Spleen (tissue), 11 donors: ENCODE data around the gene MARK2. TPM values are rescaled to one million over a fixed set of nuclear protein-coding genes. Genes with fewer than 3 reads are reported as not detected.

Experiments
- DNase-seq: peaks from one replicate; pipeline ENCODE4 v3.0.0-alpha.2; 2020
- H3K27ac ChIP-seq, 8 donors: fragments of 200-600 bp; sonication (generic) in 7 of 8; 1 replicate in 4 of 8; 2 replicates in 4 of 8; pipeline versions ENCODE4 v1.5.0 to v1.8.0; 2016 to 2021; ENCODE audit warnings: inconsistent platforms in 4 of 8, mild to moderate bottlenecking in 4 of 8, moderate library complexity in 1 of 8
- H3K27me3 ChIP-seq, 7 donors: fragments of 200-600 bp; sonication (generic) in 6 of 7; replicated peaks in 1 of 7; 1 replicate in 4 of 7; 2 replicates in 3 of 7; pipeline versions ENCODE4 v1.5.0 to v1.8.0; 2016 to 2021; ENCODE audit warnings: inconsistent platforms in 3 of 7, mild to moderate bottlenecking in 1 of 7
- H3K36me3 ChIP-seq, 6 donors: fragments of 200-600 bp; sonication (generic) in 5 of 6; 1 replicate in 4 of 6; 2 replicates in 2 of 6; pipeline versions ENCODE4 v1.5.0 to v1.8.0; 2016 to 2021; ENCODE audit warnings: inconsistent platforms in 2 of 6
- H3K4me1 ChIP-seq, 6 donors: fragments of 200-600 bp; sonication (generic) in 5 of 6; 1 replicate in 3 of 6; 2 replicates in 3 of 6; pipeline versions ENCODE4 v1.5.0 to v1.8.0; 2016 to 2021; ENCODE audit warnings: inconsistent platforms in 3 of 6
- H3K4me3 ChIP-seq, 8 donors: fragments of 200-600 bp; sonication (generic) in 7 of 8; 1 replicate in 4 of 8; 2 replicates in 4 of 8; pipeline versions ENCODE4 v1.5.0 to v1.8.0; 2016 to 2021; ENCODE audit warnings: inconsistent platforms in 4 of 8, mild to moderate bottlenecking in 4 of 8, moderate library complexity in 2 of 8
- H3K9me3 ChIP-seq, 8 donors: fragments of 200-600 bp; sonication (generic) in 7 of 8; 1 replicate in 4 of 8; 2 replicates in 4 of 8; pipeline versions ENCODE4 v1.5.0 to v1.8.0; 2016 to 2021; ENCODE audit warnings: inconsistent platforms in 4 of 8
- POLR2A ChIP-seq, 3 donors: fragments of 450-650 bp; IDR thresholded peaks; one replicate each; pipeline ENCODE4 v1.5.1; 2017; ENCODE audit warnings: antibody characterized with exemption in 3 of 3, mild to moderate bottlenecking in 1 of 3
- POLR2AphosphoS5 ChIP-seq, 3 donors: sonication (generic); formaldehyde crosslinking; IDR thresholded peaks; one replicate each; pipeline ENCODE4 v1.5.1; 2017; ENCODE audit warnings: antibody characterized with exemption in 3 of 3
- WGBS, 5 donors: extraction: QIAGEN DNeasy Blood & Tissue Kit in 3 of 5; methylation state at CpG; one replicate each; pipeline versions ENCODE4 v1.1.5 to v1.1.7; 2013 to 2018; 5-methylcytosine and 5-hydroxymethylcytosine counted together
- intact Hi-C: fragments of 100-400 bp; cut with DNase I; formaldehyde crosslinking; loops from one replicate; pipeline ENCODE4 v1.15.0; 2023; ENCODE audit warnings: low total_unique reads
- polyA plus RNA-seq, 3 donors: library from polyadenylated mRNA; stranded (reverse); fragments of 200-250 nt; gene quantifications; one replicate each; pipeline ENCODE4 v1.2.1, GENCODE V29; 2013
- total RNA-seq, 7 donors: library from RNA; depleted of rRNA in 3 of 7; stranded (reverse); fragments of >200 nt in 3 of 7; fragmentation: NEBNext Ultra II Directional in 4 of 7; extraction: Animal tissue kit (Norgen Biotek cat#: 25700) in 4 of 7; gene quantifications; one replicate each; pipeline versions ENCODE4 v1.1.0 to v1.2.1, GENCODE V29; 2016 to 2021
- TF ChIP-seq, protein P1 (sequence below), 11 experiments: fragments of 200-600 bp in 7 of 11; fragments of 450-650 bp in 4 of 11; sonication (generic) in 4 of 11; IDR thresholded peaks in 8 of 11; conservative IDR thresholded peaks in 3 of 11; 1 replicate in 7 of 11; 2 replicates in 4 of 11; pipeline versions ENCODE4 v1.4.0 to v1.8.0; 2016 to 2021; ENCODE audit warnings: antibody characterized with exemption in 11 of 11, inconsistent platforms in 4 of 11, mild to moderate bottlenecking in 1 of 11
- donor health status: healthy with polysubstance abuse.
- donor health status: DM: no; HTN: no; CAD: no; lungs with moderate emphysema.
- donor health status: DM: no; HTN: no; CAD: no.
- donor health status: Bipolar disorder and iron deficiency.
- donor health status: healthy.
- donor health status: DM: no; HTN: no; CAD: no.
- donor health status: DM: yes; HTN: yes; CAD: no.

MARK2 gene
- total and polyA plus RNA-seq, 10 donors: 6.9 to 67.3 (median 45.3) TPM

DNA sequence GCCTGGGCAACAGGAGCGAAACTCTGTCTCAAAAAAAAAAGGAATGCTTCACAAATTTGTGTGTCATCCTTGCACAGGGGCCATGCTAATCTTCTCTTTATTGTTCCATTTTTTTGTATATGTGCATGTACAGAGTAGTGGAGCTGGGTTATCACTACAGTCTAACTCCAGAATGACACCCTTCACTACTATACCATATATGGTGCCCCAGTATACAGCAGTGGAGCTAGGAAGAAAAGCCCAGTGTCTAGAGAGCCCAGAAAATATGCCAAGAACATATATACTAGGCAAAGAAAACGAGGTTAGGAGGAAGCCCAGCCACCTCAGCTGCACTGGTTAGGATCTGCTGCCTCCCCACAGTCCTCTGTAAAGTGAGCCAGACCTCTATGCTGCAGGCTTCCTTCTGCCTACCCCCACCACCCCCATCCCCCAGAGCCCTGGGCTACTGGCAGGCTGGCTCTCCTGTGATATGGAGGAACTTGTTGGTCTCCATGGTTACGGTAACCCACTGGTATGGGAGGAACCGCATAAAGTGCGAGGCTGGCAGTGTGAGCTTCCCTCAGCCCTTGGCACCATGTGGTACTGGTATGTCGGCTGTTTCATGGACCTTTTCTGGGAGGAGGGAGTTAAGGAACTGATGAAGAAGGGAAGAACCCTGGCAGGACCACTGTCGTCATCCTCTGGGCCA, 43.8 kb downstream of the MARK2 start:
- 48 to 67% (median 59%) methylated on average over 4 to 7 of the region's 7 CpGs for WGBS, 5 donors
- H3K36me3 ChIP-seq: peaks cover 0 to 22% (median 4%) of the 10 kb centered on the region in 6 donors
- peak overlapping the region in 4 of 8 donors; percentile 12 to 46 (median 38) for H3K27ac ChIP-seq
- H3K4me3 ChIP-seq: no peak overlapping the region
- DNase-seq: peak; percentile 81
- H3K4me1 ChIP-seq: peaks cover 18 to 100% (median 69%) of the 10 kb centered on the region in 6 donors
- peak in 2 of 3 donors; percentile 33 to 41 for TF ChIP-seq POLR2AphosphoS5 (IDR thresholded peaks at IDR 0.05)
- TF ChIP-seq, protein P1, sequence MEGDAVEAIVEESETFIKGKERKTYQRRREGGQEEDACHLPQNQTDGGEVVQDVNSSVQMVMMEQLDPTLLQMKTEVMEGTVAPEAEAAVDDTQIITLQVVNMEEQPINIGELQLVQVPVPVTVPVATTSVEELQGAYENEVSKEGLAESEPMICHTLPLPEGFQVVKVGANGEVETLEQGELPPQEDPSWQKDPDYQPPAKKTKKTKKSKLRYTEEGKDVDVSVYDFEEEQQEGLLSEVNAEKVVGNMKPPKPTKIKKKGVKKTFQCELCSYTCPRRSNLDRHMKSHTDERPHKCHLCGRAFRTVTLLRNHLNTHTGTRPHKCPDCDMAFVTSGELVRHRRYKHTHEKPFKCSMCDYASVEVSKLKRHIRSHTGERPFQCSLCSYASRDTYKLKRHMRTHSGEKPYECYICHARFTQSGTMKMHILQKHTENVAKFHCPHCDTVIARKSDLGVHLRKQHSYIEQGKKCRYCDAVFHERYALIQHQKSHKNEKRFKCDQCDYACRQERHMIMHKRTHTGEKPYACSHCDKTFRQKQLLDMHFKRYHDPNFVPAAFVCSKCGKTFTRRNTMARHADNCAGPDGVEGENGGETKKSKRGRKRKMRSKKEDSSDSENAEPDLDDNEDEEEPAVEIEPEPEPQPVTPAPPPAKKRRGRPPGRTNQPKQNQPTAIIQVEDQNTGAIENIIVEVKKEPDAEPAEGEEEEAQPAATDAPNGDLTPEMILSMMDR (IDR thresholded peaks at IDR 0.05 in 8 of 11, conservative IDR thresholded peaks at IDR 0.05 in 3 of 11): no peak
- no peaks in the 10 kb centered on the region for H3K27me3 ChIP-seq
- no peaks in the 10 kb centered on the region for H3K9me3 ChIP-seq
- intact Hi-C loops: no loop called here

- peaks cover 0 to 17% (median 2%) of the 10 kb centered on the region in 6 donors for H3K36me3 ChIP-seq
- H3K9me3 ChIP-seq: no peaks in the 10 kb centered on the region
- TF ChIP-seq POLR2AphosphoS5 (IDR thresholded peaks at IDR 0.05) (no peak), POLR2A (IDR thresholded peaks at IDR 0.05) (no peak)
- TF ChIP-seq, protein P1 (IDR thresholded peaks at IDR 0.05 in 8 of 11, conservative IDR thresholded peaks at IDR 0.05 in 3 of 11): no peak
- intact Hi-C loops: no loop called here
- H3K27me3 ChIP-seq: no peaks in the 10 kb centered on the region
- no peak overlapping the region for H3K4me3 ChIP-seq
- DNase-seq: no peak
- peak overlapping the region in 5 of 8 donors; percentile 12 to 46 (median 37) for H3K27ac ChIP-seq
- 85 to 90% (median 88%) methylated on average over 5 to 6 of the region's 6 CpGs for WGBS, 5 donors
- peaks cover 27 to 100% (median 77%) of the 10 kb centered on the region in 6 donors for H3K4me1 ChIP-seq
Measured at GRCh38 chr11:63883791-63884190, 44.9 kb downstream of the MARK2 start.

DNA sequence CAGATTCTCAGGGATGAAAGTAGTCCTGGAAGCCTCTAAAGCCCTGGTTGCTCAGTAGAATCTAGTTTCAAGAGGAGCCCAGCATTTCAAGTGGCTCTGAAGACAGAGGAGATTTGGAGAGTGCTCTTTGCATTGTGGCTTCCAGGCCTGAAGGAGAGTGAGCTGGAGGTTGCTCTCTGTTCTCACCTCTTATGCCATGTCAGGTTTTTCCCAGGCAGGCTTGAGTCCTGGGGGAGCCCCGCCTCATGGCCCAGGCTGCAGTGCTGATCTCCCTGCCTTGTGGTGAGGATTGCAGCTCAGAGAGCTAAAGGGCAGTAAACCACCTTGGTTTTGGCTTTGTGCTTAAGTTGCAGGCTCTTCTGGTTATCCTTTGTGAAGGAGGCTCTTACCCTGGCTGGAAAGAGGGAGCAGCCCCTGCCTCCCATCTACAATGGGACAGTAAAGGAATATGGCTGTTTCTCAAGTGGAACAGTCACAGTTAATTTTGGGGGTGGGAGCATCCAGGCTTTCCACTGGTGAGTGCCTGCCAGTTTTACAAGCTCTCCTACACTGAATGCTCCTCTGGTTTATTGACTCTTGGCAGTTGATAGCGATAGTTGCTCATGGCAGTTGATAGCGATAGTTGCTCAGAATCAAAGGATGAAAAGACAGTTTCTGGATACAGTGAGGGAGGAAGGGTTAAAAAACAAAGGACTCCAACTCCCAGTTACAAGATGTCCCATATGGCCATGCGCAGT, 45.5 kb downstream of the MARK2 start:
- Histone ChIP-seq H3K36me3 (peaks cover 0 to 11% (median 0%) of the 10 kb centered on the region in 6 donors), H3K4me1 (peaks cover 33 to 100% (median 80%) of the 10 kb centered on the region in 6 donors), H3K27ac (peak overlapping the region in 5 of 8 donors; percentile 12 to 46 (median 37)), H3K27me3 (no peaks in the 10 kb centered on the region), H3K4me3 (no peak overlapping the region), H3K9me3 (no peaks in the 10 kb centered on the region)
- WGBS, 5 donors: 93 to 100% (median 94%) methylated on average over 4 of the region's 4 CpGs
- intact Hi-C loops: no loop called here
- DNase-seq: no peak
- TF ChIP-seq POLR2AphosphoS5 (IDR thresholded peaks at IDR 0.05) (no peak), POLR2A (IDR thresholded peaks at IDR 0.05) (no peak)
- TF ChIP-seq, protein P1 (IDR thresholded peaks at IDR 0.05 in 8 of 11, conservative IDR thresholded peaks at IDR 0.05 in 3 of 11): no peak
